LNCAP (cell line): ENCODE data around the gene GALNT6.

Source experiments
- TF ChIP-seq, protein P1 (sequence below): fragments of 450-650 bp; IDR thresholded peaks from 2 replicates; pipeline ENCODE4 v1.5.1; 2017; ENCODE audit warnings: mild to moderate bottlenecking

The GALNT6 gene

DNA sequence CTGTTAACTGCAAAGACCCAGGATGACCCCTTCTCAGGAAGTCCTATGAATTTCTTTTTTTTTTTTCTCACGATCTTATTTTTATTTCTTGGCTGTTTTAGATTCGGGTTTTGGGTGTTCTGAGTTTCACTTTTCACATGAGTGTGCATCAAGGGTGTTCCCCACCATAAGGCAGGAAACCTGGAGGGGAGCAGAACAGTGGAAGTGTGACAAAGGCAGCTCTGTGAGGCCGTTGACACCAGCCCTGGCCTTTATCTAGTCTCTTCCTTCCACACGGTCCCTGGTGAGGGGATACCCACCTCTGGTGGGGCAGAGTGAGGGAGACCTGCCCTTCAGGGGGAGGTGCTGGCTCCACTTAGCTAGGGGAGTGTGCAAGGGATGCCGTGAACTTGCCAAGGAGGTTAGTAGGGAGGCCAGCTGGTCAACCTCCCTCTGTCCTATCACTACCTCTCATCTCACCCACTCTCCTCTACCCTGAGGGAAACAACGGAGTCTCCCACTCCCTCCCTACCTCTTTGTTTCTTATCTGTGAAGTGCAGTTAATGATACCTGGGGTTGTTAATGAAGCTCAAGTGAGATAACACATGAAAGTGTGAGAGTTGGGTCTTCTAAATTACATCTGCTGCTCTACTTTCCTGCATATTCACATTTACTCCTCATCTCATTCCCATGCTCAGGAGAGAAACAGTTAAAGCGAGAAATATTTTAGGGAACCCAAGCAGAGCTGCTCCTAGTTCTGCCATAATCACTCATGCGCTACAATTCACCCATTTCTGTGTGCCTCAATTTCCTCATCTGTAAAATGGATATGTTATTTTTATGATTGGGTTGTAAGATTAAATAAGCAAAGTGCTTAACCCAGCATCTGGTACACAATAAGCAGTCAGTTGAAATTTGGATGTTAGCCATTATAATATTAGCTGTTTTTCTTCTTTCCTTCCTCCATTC is 4.4 kb upstream of the GALNT6 start:
- TF ChIP-seq, protein P1, sequence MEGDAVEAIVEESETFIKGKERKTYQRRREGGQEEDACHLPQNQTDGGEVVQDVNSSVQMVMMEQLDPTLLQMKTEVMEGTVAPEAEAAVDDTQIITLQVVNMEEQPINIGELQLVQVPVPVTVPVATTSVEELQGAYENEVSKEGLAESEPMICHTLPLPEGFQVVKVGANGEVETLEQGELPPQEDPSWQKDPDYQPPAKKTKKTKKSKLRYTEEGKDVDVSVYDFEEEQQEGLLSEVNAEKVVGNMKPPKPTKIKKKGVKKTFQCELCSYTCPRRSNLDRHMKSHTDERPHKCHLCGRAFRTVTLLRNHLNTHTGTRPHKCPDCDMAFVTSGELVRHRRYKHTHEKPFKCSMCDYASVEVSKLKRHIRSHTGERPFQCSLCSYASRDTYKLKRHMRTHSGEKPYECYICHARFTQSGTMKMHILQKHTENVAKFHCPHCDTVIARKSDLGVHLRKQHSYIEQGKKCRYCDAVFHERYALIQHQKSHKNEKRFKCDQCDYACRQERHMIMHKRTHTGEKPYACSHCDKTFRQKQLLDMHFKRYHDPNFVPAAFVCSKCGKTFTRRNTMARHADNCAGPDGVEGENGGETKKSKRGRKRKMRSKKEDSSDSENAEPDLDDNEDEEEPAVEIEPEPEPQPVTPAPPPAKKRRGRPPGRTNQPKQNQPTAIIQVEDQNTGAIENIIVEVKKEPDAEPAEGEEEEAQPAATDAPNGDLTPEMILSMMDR: no peak

DNA sequence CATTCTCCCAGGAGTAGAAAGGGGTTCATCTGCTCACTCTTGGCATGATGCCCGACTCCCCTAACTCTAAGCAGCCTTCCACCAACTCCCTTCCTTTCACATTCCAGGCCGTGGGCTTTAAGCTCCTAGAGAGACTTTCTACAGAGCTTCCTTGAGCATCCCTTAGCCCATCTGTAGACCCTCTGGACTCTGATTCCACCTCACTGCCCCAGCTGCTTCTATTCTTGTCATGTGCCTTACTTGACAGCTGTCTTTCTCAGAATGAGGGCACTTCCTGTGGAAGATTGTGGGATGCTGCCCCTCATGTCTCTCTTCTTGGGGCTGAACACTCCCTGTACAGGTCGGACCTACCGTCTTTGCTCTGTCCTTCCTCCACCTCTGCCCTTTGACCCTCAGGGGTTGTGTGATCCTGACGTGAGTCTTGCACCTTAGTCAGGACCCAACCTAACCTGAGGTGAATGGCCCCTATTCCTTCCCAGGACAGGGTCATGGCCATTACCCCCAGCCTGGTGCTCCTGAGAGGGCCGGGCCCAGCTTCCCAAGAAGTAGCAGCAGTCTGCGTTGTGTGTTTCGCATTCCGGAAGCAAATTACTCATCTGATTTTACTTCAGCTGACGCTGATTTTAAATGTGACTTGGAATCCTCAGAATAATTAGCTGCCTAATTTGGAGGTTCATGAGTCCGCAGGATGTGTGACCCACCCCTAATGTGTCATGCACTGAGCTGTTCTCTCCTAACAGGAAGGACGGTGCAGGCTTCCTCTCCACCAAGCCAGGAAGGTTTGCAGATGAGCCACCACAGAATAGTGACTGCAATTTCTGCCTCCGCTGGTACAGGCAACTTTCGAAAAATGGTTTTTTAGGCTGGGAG is 2.7 kb upstream of the GALNT6 start:
- TF ChIP-seq, protein P1: no peak

DNA sequence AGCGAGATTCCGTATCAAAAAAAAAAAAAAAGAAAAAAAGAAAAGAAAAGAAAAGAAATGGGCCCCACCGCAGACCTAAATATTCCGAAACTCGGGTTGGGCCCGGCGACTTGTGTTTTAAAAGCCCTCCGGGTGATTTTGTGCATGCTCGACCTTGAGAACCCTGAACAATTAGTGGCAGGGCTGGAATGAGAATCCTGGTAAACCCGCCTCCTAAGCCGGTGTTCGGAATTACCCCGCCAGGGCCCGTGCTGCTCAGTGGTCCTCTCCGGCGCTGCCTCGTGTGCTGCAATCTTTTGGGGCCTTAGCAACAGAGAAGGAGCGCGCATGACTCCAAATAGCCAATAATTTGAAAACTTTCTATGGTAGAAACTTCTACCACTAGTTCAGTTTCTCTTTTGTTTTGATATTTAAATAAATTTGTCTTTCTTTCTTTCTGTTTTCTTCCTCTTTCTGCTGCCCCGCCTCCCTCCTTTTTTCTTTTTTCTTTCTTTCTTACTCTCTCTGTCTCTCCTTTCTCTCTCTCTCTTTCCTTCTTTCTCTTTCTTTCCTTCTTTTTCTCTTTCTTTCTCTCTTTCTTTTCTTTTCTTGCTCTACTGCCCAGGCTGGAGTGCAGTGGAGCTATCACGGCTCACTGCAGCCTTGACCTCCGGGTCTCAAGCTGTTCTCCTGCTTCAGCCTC is 1.5 kb upstream of the GALNT6 start:
- TF ChIP-seq, protein P1: no peak

DNA sequence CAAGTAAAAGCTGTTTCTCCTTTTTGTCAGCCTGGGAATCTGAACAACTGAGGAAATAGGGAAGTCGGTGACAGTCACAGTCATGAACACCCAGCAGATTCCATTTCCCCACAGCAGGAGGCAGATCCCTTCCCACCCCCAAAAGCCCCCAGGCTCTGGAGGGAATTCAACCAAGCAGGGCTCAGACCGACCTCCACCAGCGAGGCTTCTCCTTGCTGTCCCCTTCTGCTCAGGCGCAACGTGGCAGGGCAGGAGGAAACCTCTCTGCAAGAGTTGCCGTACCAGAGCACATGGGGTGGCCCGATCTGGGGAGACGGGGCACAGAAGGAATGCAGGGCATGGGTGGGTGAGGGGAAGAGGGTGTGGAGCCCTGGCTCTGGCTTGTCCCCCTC is 319 bp downstream of the GALNT6 start:
- TF ChIP-seq, protein P1: no peak

DNA sequence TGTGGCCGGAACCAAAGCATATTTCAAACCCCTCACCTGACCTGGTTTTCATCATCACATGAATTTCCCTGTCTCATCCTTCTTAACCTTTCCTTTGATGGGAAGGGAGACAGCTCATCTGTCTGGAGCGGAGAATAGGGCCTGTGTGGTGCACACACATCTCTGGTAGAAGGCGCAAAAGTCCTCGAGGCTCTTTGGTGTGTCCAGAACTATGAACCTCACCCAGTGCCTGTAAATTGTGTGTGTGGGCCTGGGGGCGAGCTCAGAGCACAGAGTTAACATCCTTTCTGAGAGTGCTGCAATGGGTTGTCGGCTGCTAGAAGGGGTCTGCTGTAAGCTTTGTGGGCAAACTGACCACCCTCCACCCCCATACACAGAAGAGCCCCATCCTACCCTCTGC is 749 bp downstream of the GALNT6 start:
- TF ChIP-seq, protein P1: no peak

DNA sequence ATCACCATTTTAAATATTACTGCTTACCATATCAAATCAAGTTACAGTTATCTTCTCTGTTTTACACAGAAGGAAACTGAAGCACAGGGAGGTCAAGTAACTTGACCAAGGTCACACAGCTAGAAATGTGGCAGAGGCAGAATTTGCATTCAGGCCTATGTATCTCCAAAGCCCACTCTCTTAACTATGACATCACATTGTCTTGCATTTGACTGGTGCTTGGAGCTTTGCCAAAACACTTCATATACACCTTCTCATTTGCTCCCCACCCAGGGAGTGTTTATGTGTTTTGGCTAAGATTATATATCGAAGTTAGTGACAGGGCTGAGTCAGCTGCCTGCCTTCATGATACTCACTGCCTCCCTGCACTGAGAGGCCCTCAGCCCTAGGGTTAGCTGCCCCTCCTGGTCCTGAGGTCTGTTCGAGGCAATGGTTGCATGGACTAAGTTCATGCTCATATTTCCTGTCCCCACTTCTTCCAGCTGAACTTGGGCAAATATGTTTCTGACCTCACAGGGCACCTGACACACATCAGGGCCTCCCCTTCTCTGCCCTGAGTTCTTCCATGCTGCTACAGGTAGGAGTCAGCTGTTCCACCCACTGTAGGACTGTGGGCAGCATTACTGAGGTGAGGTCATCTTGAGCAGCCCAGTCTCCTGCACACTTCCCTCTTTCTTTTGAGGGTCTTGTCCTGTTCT is 1.8 kb downstream of the GALNT6 start:
- TF ChIP-seq, protein P1: no peak

DNA sequence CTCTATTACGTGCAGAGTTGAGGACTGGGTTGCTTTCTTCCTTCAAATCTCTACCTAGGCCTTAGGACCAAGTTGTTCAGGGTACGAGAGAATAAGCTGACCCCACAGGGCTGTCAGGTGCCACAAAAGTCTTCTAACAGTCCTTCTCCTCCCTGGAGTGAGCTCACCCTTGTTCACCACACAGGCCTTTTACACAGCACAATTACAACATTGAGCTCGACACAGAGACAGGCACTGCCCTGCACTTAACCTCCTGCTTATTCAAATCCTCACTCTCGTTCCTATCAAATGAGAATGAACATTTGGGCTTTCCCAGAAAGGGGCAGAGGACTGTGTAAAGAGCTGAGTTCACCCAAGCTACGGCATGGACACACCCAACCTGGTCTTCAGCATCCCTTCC is 2.4 kb downstream of the GALNT6 start:
- TF ChIP-seq, protein P1: no peak
